HCT116 (cell line): ENCODE measurements around the gene CTNND2. TPM values are rescaled to one million over a fixed set of nuclear protein-coding genes. Genes with fewer than 3 reads are reported as not detected.

Source experiments
- ATAC-seq: fragments of 200-7000 bp; cut with Tn5 transposase; 2 replicates; pipeline ENCODE4 v1.9.1; 2020; ENCODE audit warnings: mild to moderate bottlenecking, moderate library complexity
- BruUV-seq: library from RNA; stranded (reverse); fragments of 400-500 nt; replicated peaks from 2 replicates; lab custom pipeline; 2021; lab: Mats Ljungman, UMichigan
- CTCF ChIA-PET: fragments of 300-600 bp; sonication (Branson Sonifier 250); formaldehyde crosslinking; loops from one replicate; lab custom pipeline; 2021; ENCODE audit warnings: antibody characterized with exemption; lab: Charles Lee
- POLR2A ChIA-PET: fragments of 300-600, 350-600 bp; sonication (Branson Sonifier 250); formaldehyde crosslinking; loops from one replicate; lab custom pipeline; 2021; ENCODE audit warnings: antibody characterized with exemption; lab: Charles Lee
- RAD21 ChIA-PET, 2 experiments: fragments of 300-600 bp; sonication (Branson Sonifier 250); formaldehyde crosslinking; loops; one replicate each; lab custom pipeline; 2023; ENCODE audit warnings: low total read pairs in 2 of 2; ENCODE audit not compliant: uncharacterized antibody in 2 of 2, unreplicated experiment in 2 of 2, low non-redundant PET in 1 of 2; lab: Charles Lee
- DNase-seq: peaks from one replicate; pipeline ENCODE4 v3.0.0-alpha.2; 2010; ENCODE audit warnings: low read depth, low spot score
- H2AFZ ChIP-seq: fragments of 200-600 bp; shearing (Covaris generic), sonication (generic); 2 replicates; pipeline ENCODE4 v1.6.1; 2017; ENCODE audit warnings: low read depth, mixed run types, mixed read lengths, antibody characterized with exemption, low read length; ENCODE audit not compliant: poor library complexity, severe bottlenecking
- H3K27ac ChIP-seq: 2 replicates; pipeline ENCODE4 v1.5.1; 2012; ENCODE audit warnings: low read depth, low read length
- H3K27me3 ChIP-seq: fragments of 200-600 bp; sonication (generic); 2 replicates; pipeline ENCODE4 v1.6.1; 2016; ENCODE audit warnings: mixed run types, low read length, mixed read lengths; ENCODE audit not compliant: insufficient read depth
- H3K36me3 ChIP-seq, 2 experiments: fragments of 200-500 bp in 1 of 2; fragments of 200-600 bp in 1 of 2; sonication (Bioruptor generic) in 1 of 2; sonication (generic) in 1 of 2; 2 replicates each; pipeline versions ENCODE4 v1.5.1 to v1.6.1; 2014 to 2016; ENCODE audit warnings: low read length in 2 of 2, inconsistent platforms in 1 of 2, mixed read lengths in 1 of 2, mixed run types in 1 of 2; ENCODE audit not compliant: insufficient read depth in 2 of 2, control insufficient read depth in 1 of 2
- H3K4me1 ChIP-seq, 2 experiments: fragments of 200-600 bp in 1 of 2; sonication (generic) in 1 of 2; 2 replicates each; pipeline versions ENCODE4 v1.5.1 to v1.6.1; 2012 to 2017; ENCODE audit warnings: low read length in 2 of 2, inconsistent platforms in 1 of 2, mild to moderate bottlenecking in 1 of 2, mixed read lengths in 1 of 2, mixed run types in 1 of 2, moderate library complexity in 1 of 2; ENCODE audit not compliant: insufficient read depth in 2 of 2, control insufficient read depth in 1 of 2
- H3K4me2 ChIP-seq: fragments of 200-600 bp; sonication (generic); 2 replicates; pipeline ENCODE4 v1.6.1; 2017; ENCODE audit warnings: mixed run types, low read length, mixed read lengths
- H3K4me3 ChIP-seq, 2 experiments: fragments of 200-600 bp in 1 of 2; sonication (generic) in 1 of 2; replicated peaks in 1 of 2; 2 replicates each; pipeline ENCODE4 v1.5.1; 2011 to 2016; ENCODE audit warnings: low read length in 2 of 2, control low read depth in 1 of 2, low read depth in 1 of 2, mild to moderate bottlenecking in 1 of 2, mixed read lengths in 1 of 2, mixed run types in 1 of 2
- H3K79me2 ChIP-seq: fragments of 200-600 bp; sonication (generic); 2 replicates; pipeline ENCODE4 v1.6.1; 2017; ENCODE audit warnings: mild to moderate bottlenecking, mixed run types, low read length, moderate library complexity, mixed read lengths; ENCODE audit not compliant: insufficient read depth
- H3K9ac ChIP-seq: fragments of 200-600 bp; sonication (generic); 2 replicates; pipeline ENCODE4 v1.6.1; 2016; ENCODE audit warnings: low read length, mixed read lengths
- H3K9me2 ChIP-seq: fragments of 200-600 bp; sonication (generic), shearing (Covaris generic); 2 replicates; pipeline ENCODE4 v1.6.1; 2017; ENCODE audit warnings: mixed run types, mild to moderate bottlenecking, moderate library complexity; ENCODE audit not compliant: insufficient read depth
- H3K9me3 ChIP-seq, 2 experiments: fragments of 200-500 bp in 1 of 2; fragments of 200-600 bp in 1 of 2; sonication (Bioruptor generic) in 1 of 2; sonication (generic) in 1 of 2; 2 replicates each; pipeline ENCODE4 v1.6.1; 2014 to 2017; ENCODE audit warnings: low read length in 2 of 2, mixed read lengths in 2 of 2, inconsistent platforms in 1 of 2, low read depth in 1 of 2, mild to moderate bottlenecking in 1 of 2, mixed run types in 1 of 2, moderate library complexity in 1 of 2; ENCODE audit not compliant: control insufficient read depth in 1 of 2, insufficient read depth in 1 of 2
- H4K20me1 ChIP-seq: fragments of 200-600 bp; sonication (generic), shearing (Covaris generic); 2 replicates; pipeline ENCODE4 v1.6.1; 2017; ENCODE audit warnings: mixed run types, mild to moderate bottlenecking, moderate library complexity; ENCODE audit not compliant: insufficient read depth
- CBX3 ChIP-seq: IDR thresholded peaks from 2 replicates; pipeline ENCODE4 v1.6.1; 2012; ENCODE audit warnings: low read depth
- CEBPB ChIP-seq: IDR thresholded peaks from 2 replicates; pipeline ENCODE4 v1.6.1; 2012; ENCODE audit warnings: low read depth
- ELF1 ChIP-seq: IDR thresholded peaks from 2 replicates; pipeline ENCODE4 v1.6.1; 2012; ENCODE audit warnings: low read depth, borderline replicate concordance
- EZH2phosphoT487 ChIP-seq: fragments of 200-600 bp; IDR thresholded peaks from 2 replicates; pipeline ENCODE4 v1.6.1; 2018; ENCODE audit warnings: antibody characterized with exemption, borderline replicate concordance
- FOSL1 ChIP-seq: IDR thresholded peaks from 2 replicates; pipeline ENCODE4 v1.6.1; 2012; ENCODE audit warnings: low read depth
- JUND ChIP-seq: IDR thresholded peaks from 2 replicates; pipeline ENCODE4 v1.6.1; 2012
- POLR2A ChIP-seq: IDR thresholded peaks from 2 replicates; pipeline ENCODE4 v1.7.0; 2011; ENCODE audit warnings: borderline replicate concordance; ENCODE audit not compliant: insufficient read depth, insufficient read length; ENCODE audit errors: extremely low read depth
- RAD21 ChIP-seq: IDR thresholded peaks from 2 replicates; pipeline ENCODE4 v1.6.1; 2012; ENCODE audit warnings: low read depth, mild to moderate bottlenecking
- SIN3A ChIP-seq: IDR thresholded peaks from 2 replicates; pipeline ENCODE4 v1.6.1; 2012; ENCODE audit warnings: low read depth
- SP1 ChIP-seq: IDR thresholded peaks from 2 replicates; pipeline ENCODE4 v1.6.1; 2012; ENCODE audit warnings: low read depth
- TCF7L2 ChIP-seq: IDR thresholded peaks from 2 replicates; pipeline ENCODE4 v1.7.0; 2011; ENCODE audit warnings: borderline replicate concordance, inconsistent platforms; ENCODE audit not compliant: insufficient read depth, insufficient read length; ENCODE audit errors: extremely low read depth
- YY1 ChIP-seq: IDR thresholded peaks from 2 replicates; pipeline ENCODE4 v1.6.1; 2011; ENCODE audit warnings: low read length, low read depth, moderate library complexity, mild to moderate bottlenecking; ENCODE audit not compliant: insufficient replicate concordance; ENCODE audit errors: extremely low read depth
- ZFX ChIP-seq: fragments of 450-650 bp; IDR thresholded peaks from 2 replicates; pipeline ENCODE4 v1.6.1; 2017
- ZNF274 ChIP-seq: fragments of 200-500 bp; sonication (Bioruptor generic); IDR thresholded peaks from 2 replicates; pipeline ENCODE4 v1.6.1; 2014; ENCODE audit warnings: mild to moderate bottlenecking, low read depth, low read length, inconsistent platforms
- intact Hi-C: fragments of 100-400 bp; cut with micrococcal nuclease; formaldehyde crosslinking; loops from 2 replicates; pipeline ENCODE4 v1.10.0; 2022
- total RNA-seq: library from RNA; stranded (reverse); gene quantifications from one replicate; pipeline ENCODE4 v1.2.1, GENCODE V29; 2021; ENCODE audit not compliant: unreplicated experiment
- TF ChIP-seq, protein P1 (sequence below): IDR thresholded peaks from 2 replicates; pipeline ENCODE4 v1.6.1; 2012; ENCODE audit warnings: low read depth
- TF ChIP-seq, protein P2 (sequence below): IDR thresholded peaks from 2 replicates; pipeline ENCODE4 v1.6.1; 2012

CTNND2 gene
- total RNA-seq, 1 experiment from 2014 or later, result not detected

DNA sequence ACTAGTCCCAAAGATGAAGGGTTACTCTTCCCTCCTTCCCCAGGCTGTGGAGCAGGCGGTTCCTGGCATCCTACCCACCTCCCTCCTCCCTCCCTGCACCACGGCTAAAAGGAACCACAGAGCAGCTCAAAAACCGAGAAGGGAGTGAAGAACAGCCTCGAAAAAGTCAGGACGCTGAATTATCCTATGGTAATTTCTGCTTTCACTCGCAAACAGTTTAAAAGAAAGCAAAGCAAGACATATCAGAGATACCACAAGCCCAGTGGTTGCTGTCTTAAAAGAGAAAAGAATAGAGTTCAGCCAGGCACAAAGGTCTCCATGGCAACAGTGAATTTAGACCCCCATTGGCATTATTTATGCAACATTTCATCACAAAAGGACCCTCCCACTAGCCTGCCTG lies 315.4 kb downstream of the CTNND2 start:
- Histone ChIP-seq H3K4me1 (no peaks in the 10 kb centered on the region), H3K27me3 (no peaks in the 10 kb centered on the region), H3K9me2 (no peaks in the 10 kb centered on the region), H3K9ac (no peak overlapping the region), H3K36me3 (no peaks in the 10 kb centered on the region), H3K4me2 (no peak overlapping the region), H4K20me1 (no peaks in the 10 kb centered on the region), H3K79me2 (no peaks in the 10 kb centered on the region), H3K4me3 (no peak overlapping the region), H3K9me3 (peaks cover 4 to 14% of the 10 kb centered on the region in 2 experiments; a peak in 2 of 4 replicates), H3K27ac (no peak overlapping the region), H2AFZ (no peak overlapping the region)
- BruUV-seq, result no TSS peak
- CTCF ChIA-PET, result no interaction called here
- RAD21 ChIA-PET, result no interaction called here
- TF ChIP-seq, protein P1, sequence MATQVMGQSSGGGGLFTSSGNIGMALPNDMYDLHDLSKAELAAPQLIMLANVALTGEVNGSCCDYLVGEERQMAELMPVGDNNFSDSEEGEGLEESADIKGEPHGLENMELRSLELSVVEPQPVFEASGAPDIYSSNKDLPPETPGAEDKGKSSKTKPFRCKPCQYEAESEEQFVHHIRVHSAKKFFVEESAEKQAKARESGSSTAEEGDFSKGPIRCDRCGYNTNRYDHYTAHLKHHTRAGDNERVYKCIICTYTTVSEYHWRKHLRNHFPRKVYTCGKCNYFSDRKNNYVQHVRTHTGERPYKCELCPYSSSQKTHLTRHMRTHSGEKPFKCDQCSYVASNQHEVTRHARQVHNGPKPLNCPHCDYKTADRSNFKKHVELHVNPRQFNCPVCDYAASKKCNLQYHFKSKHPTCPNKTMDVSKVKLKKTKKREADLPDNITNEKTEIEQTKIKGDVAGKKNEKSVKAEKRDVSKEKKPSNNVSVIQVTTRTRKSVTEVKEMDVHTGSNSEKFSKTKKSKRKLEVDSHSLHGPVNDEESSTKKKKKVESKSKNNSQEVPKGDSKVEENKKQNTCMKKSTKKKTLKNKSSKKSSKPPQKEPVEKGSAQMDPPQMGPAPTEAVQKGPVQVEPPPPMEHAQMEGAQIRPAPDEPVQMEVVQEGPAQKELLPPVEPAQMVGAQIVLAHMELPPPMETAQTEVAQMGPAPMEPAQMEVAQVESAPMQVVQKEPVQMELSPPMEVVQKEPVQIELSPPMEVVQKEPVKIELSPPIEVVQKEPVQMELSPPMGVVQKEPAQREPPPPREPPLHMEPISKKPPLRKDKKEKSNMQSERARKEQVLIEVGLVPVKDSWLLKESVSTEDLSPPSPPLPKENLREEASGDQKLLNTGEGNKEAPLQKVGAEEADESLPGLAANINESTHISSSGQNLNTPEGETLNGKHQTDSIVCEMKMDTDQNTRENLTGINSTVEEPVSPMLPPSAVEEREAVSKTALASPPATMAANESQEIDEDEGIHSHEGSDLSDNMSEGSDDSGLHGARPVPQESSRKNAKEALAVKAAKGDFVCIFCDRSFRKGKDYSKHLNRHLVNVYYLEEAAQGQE, result no peak
- TF ChIP-seq FOSL1, result no peak
- no peak for TF ChIP-seq ZNF274
- no peak for TF ChIP-seq JUND
- TF ChIP-seq YY1, result no peak
- TF ChIP-seq TCF7L2, result no peak
- TF ChIP-seq CBX3, result no peak
- no peak for TF ChIP-seq ELF1
- TF ChIP-seq ZFX, result no peak
- no peak for TF ChIP-seq SP1
- no peak for TF ChIP-seq RAD21
- TF ChIP-seq, protein P2, sequence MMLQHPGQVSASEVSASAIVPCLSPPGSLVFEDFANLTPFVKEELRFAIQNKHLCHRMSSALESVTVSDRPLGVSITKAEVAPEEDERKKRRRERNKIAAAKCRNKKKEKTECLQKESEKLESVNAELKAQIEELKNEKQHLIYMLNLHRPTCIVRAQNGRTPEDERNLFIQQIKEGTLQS, result no peak
- no peak for TF ChIP-seq EZH2phosphoT487
- no peak for TF ChIP-seq SIN3A
- TF ChIP-seq POLR2A, result no peak
- TF ChIP-seq CEBPB, result no peak
- DNase-seq (no peak), ATAC-seq (no peak)
- intact Hi-C loops, result no loop called here
- POLR2A ChIA-PET, result no interaction called here
